ENCODE data around the gene C2orf68.
A peak's percentile ranks its signal among the peaks of the same experiment; 100 is the strongest.

C2orf68 gene

GRCh38 chr2:85589982-85590791, 21.7 kb downstream of the C2orf68 start:
- peak in 1 of 2 experiments; percentile 52 for DNase-seq (ENCODE audit: low read depth in 1 of 2, low spot score in 1 of 2)
- TF ChIP-seq SPI1 (IDR thresholded peaks at IDR 0.05; ENCODE audit: borderline replicate concordance, low read depth) (peak; percentile 52; the same call in 1 of the 2 replicates), CTCF (IDR thresholded peaks at IDR 0.05; ENCODE audit: insufficient read depth, low read length) (no peak), POLR2AphosphoS5 (IDR thresholded peaks at IDR 0.05; ENCODE audit: low read depth) (0 out of 2 replicates have a peak, but pooled peaks have one; percentile 9), GABPA (IDR thresholded peaks at IDR 0.05; ENCODE audit: low read depth) (no peak), REST (IDR thresholded peaks at IDR 0.05; ENCODE audit: insufficient replicate concordance, low read depth) (no peak)
- H3K4me3 ChIP-seq (replicated peaks; ENCODE audit: insufficient read depth, low read length): no peak overlapping the region
- H3K27me3 ChIP-seq (ENCODE audit: insufficient read depth, poor library complexity, severe bottlenecking): no peaks in the 10 kb centered on the region
- peak overlapping the region; percentile 38 for H3K27ac ChIP-seq (replicated peaks)

- Histone ChIP-seq H3K4me3 (replicated peaks; ENCODE audit: insufficient read depth, low read length) (no peak overlapping the region), H3K27me3 (ENCODE audit: insufficient read depth, poor library complexity, severe bottlenecking) (no peaks in the 10 kb centered on the region), H3K27ac (replicated peaks) (peak overlapping the region; percentile 63)
- no peak for TF ChIP-seq REST (IDR thresholded peaks at IDR 0.05; ENCODE audit: insufficient replicate concordance, low read depth)
- TF ChIP-seq SPI1 (IDR thresholded peaks at IDR 0.05; ENCODE audit: borderline replicate concordance, low read depth): no peak
- TF ChIP-seq POLR2AphosphoS5 (IDR thresholded peaks at IDR 0.05; ENCODE audit: low read depth): no peak
- TF ChIP-seq CTCF (IDR thresholded peaks at IDR 0.05; ENCODE audit: insufficient read depth, low read length): no peak
- DNase-seq (ENCODE audit: low read depth in 1 of 2, low spot score in 1 of 2): no peak
Observed at GRCh38 chr2:85589181-85589580, 22.7 kb downstream of the C2orf68 start.

DNA sequence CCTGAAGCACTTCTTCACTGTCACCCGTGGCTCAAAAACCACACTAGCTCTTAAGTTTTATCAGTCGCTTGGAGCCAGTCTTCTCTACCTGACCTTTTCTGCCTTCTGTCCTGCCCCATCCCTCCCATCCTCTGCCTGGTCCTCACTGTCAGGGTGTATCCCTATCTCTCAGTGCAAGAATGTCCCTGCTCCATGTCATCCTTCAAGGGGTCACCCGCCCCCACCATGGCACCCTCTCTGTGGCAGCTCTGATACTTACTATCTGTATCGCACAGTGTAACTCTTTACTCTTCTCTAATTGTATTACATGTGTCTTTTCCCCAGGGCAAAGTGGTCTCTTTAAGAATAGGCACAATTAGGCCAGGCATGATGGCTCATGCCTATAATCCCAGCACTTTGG, 23.2 kb downstream of the C2orf68 start:
- Histone ChIP-seq H3K27ac (replicated peaks) (peak overlapping the region; percentile 63), H3K4me3 (replicated peaks; ENCODE audit: insufficient read depth, low read length) (no peak overlapping the region), H3K27me3 (ENCODE audit: insufficient read depth, poor library complexity, severe bottlenecking) (no peaks in the 10 kb centered on the region)
- DNase-seq (ENCODE audit: low read depth in 1 of 2, low spot score in 1 of 2): no peak
- TF ChIP-seq REST (IDR thresholded peaks at IDR 0.05; ENCODE audit: insufficient replicate concordance, low read depth) (no peak), SPI1 (IDR thresholded peaks at IDR 0.05; ENCODE audit: borderline replicate concordance, low read depth) (no peak), POLR2AphosphoS5 (IDR thresholded peaks at IDR 0.05; ENCODE audit: low read depth) (no peak), CTCF (IDR thresholded peaks at IDR 0.05; ENCODE audit: insufficient read depth, low read length) (no peak), GABPA (IDR thresholded peaks at IDR 0.05; ENCODE audit: low read depth) (no peak)

Measured in HL-60 (cell line).